Effector memory CD8-positive, alpha-beta T cell (primary cell): ENCODE measurements around the gene ATP11B.

Experiments used
- ATAC-seq: fragments of 150-1000 bp; cut with Tn5 transposase; replicated peaks from 2 replicates; pipeline ENCODE4 v1.10.0; 2021; ENCODE audit warnings: mild to moderate bottlenecking, moderate library complexity
- DNase-seq, 3 experiments: peaks; one replicate each; pipeline ENCODE4 v3.0.0; 2021
- H3K27ac Mint-ChIP-seq, 2 donors: one replicate each; pipeline ENCODE4 v1.8.0; 2022; ENCODE audit warnings: mild to moderate bottlenecking in 2 of 2, mixed read lengths in 2 of 2, moderate library complexity in 2 of 2
- H3K27me3 Mint-ChIP-seq, 2 donors: one replicate each; pipeline ENCODE4 v1.8.0; 2022; ENCODE audit warnings: mixed read lengths in 2 of 2
- H3K36me3 Mint-ChIP-seq: one replicate; pipeline ENCODE4 v1.8.0; 2022; ENCODE audit warnings: mild to moderate bottlenecking, moderate library complexity, mixed read lengths; ENCODE audit not compliant: insufficient read depth
- H3K4me1 Mint-ChIP-seq, 2 donors: one replicate each; pipeline ENCODE4 v1.8.0; 2022; ENCODE audit warnings: low read depth in 2 of 2, mixed read lengths in 2 of 2
- H3K4me3 Mint-ChIP-seq, 2 donors: one replicate each; pipeline ENCODE4 v1.8.0; 2022; ENCODE audit warnings: mild to moderate bottlenecking in 2 of 2, mixed read lengths in 2 of 2, moderate library complexity in 2 of 2
- H3K9me3 Mint-ChIP-seq, 2 donors: one replicate each; pipeline ENCODE4 v1.8.0; 2022; ENCODE audit warnings: mixed read lengths in 2 of 2

Gene ATP11B

GRCh38 chr3:182889948-182890629 lies 96.8 kb downstream of the ATP11B start:
- peaks cover 29% of the 10 kb centered on the region for H3K36me3 Mint-ChIP-seq
- H3K27ac Mint-ChIP-seq, result peak overlapping the region in 1 of 2 donors; percentile 35
- no peaks in the 10 kb centered on the region for H3K27me3 Mint-ChIP-seq
- ATAC-seq (no peak), DNase-seq (no peak)
- no peak overlapping the region for H3K4me3 Mint-ChIP-seq
- no peaks in the 10 kb centered on the region for H3K9me3 Mint-ChIP-seq
- H3K4me1 Mint-ChIP-seq, result peaks cover 0 to 8% of the 10 kb centered on the region in 2 donors

DNA sequence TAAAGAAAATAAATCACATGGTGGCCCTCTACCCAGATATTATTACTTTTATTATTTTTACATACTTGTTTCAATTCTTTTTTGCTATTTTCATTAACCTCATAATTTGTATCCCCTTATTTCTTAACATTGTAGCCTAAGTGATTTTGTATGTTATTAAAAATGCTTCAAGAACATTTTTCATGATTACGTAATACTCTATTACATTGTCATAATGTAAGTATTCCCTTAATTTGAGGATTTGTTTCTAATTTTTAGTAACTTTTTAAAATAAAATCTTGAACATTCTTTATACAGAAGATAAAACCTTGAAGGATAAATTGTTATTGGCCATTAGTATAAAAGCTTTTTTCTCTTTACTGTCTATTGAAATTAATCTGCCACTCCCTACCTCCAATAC lies 98.1 kb downstream of the ATP11B start:
- Mint-ChIP-seq H3K4me3 (no peak overlapping the region), H3K27me3 (no peaks in the 10 kb centered on the region), H3K36me3 (peaks cover 37% of the 10 kb centered on the region), H3K9me3 (no peaks in the 10 kb centered on the region), H3K4me1 (peaks cover 0 to 8% of the 10 kb centered on the region in 2 donors), H3K27ac (peak overlapping the region in 1 of 2 donors; percentile 20)
- DNase-seq (no peak), ATAC-seq (no peak)

- Mint-ChIP-seq H3K4me1 (peaks cover 0 to 8% of the 10 kb centered on the region in 2 donors), H3K9me3 (no peaks in the 10 kb centered on the region), H3K27me3 (no peaks in the 10 kb centered on the region), H3K27ac (peak overlapping the region; percentile 2 to 20), H3K36me3 (peaks cover 46% of the 10 kb centered on the region), H3K4me3 (no peak overlapping the region)
- ATAC-seq (no peak), DNase-seq (no peak)
Observed at GRCh38 chr3:182892226-182892625, 98.9 kb downstream of the ATP11B start.

GRCh38 chr3:182895513-182896112 lies 102.3 kb downstream of the ATP11B start:
- H3K4me1 Mint-ChIP-seq, result peaks cover 0 to 8% of the 10 kb centered on the region in 2 donors
- peaks cover 59% of the 10 kb centered on the region for H3K36me3 Mint-ChIP-seq
- H3K9me3 Mint-ChIP-seq, result no peaks in the 10 kb centered on the region
- ATAC-seq, result no peak
- no peak for DNase-seq
- H3K27me3 Mint-ChIP-seq, result no peaks in the 10 kb centered on the region
- H3K4me3 Mint-ChIP-seq, result no peak overlapping the region
- H3K27ac Mint-ChIP-seq, result peak overlapping the region in 1 of 2 donors; percentile 81

- no peak overlapping the region for H3K4me3 Mint-ChIP-seq
- no peaks in the 10 kb centered on the region for H3K9me3 Mint-ChIP-seq
- ATAC-seq (no peak), DNase-seq (no peak)
- H3K36me3 Mint-ChIP-seq, result peaks cover 59% of the 10 kb centered on the region
- H3K4me1 Mint-ChIP-seq, result peaks cover 0 to 8% of the 10 kb centered on the region in 2 donors
- H3K27ac Mint-ChIP-seq, result peak overlapping the region in 1 of 2 donors; percentile 38
- no peaks in the 10 kb centered on the region for H3K27me3 Mint-ChIP-seq
Observed at GRCh38 chr3:182896553-182896952, 103.2 kb downstream of the ATP11B start.

GRCh38 chr3:182902236-182902635 lies 108.9 kb downstream of the ATP11B start:
- Mint-ChIP-seq H3K9me3 (no peaks in the 10 kb centered on the region), H3K27me3 (no peaks in the 10 kb centered on the region), H3K4me3 (no peak overlapping the region), H3K4me1 (peaks cover 0 to 2% of the 10 kb centered on the region in 2 donors), H3K36me3 (peaks cover 57% of the 10 kb centered on the region), H3K27ac (peak overlapping the region in 1 of 2 donors; percentile 8)
- DNase-seq (no peak), ATAC-seq (no peak)

DNA sequence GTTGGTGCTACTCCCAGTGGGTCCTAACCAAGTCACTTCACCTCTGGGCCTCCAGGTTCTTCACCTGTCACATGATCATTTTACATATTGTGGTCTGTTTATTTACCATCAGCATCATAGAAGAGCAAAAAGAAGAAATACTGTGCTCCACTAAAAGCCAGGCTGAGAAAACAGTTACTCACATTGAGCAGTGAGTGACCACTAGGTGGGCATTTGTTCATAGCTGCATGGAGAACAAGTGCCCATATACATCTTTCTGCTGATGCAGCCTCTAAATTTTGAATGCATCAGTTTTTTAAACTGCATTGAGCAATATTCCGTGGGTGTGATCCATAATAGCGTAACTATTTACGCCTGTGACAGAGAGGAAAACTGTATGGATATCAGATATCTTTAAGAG lies 110.9 kb downstream of the ATP11B start:
- H3K9me3 Mint-ChIP-seq, result no peaks in the 10 kb centered on the region
- peaks cover 49% of the 10 kb centered on the region for H3K36me3 Mint-ChIP-seq
- no peaks in the 10 kb centered on the region for H3K27me3 Mint-ChIP-seq
- no peak for ATAC-seq
- peak overlapping the region in 1 of 2 donors; percentile 75 for H3K27ac Mint-ChIP-seq
- peaks cover 0 to 2% of the 10 kb centered on the region in 2 donors for H3K4me1 Mint-ChIP-seq
- DNase-seq, result no peak
- H3K4me3 Mint-ChIP-seq, result no peak overlapping the region

- Mint-ChIP-seq H3K4me1 (peaks cover 4 to 5% of the 10 kb centered on the region in 2 donors), H3K27me3 (no peaks in the 10 kb centered on the region), H3K36me3 (peaks cover 39% of the 10 kb centered on the region), H3K27ac (no peak overlapping the region), H3K4me3 (no peak overlapping the region), H3K9me3 (no peaks in the 10 kb centered on the region)
- ATAC-seq, result no peak
- no peak for DNase-seq
Observed at GRCh38 chr3:182905623-182906022, 112.3 kb downstream of the ATP11B start.

DNA sequence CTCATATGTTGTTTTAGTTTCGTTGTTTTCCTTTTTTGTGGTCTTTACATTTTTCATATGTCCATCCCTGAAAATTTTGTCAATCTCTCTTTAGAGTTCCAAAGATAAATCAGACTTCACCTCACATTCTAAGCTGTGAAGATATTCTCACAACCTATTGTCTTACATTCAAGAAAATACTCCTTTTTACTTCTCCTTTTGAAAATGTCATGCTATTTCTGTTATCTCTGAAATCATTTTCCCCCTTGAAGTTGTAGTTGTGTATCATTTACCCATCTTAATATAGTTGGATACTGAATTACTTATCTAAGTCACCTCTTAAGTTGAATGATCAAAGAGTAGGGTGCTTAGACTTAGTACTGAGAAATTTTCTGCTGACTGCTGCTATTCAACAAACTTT lies 112.7 kb downstream of the ATP11B start:
- ATAC-seq (no peak), DNase-seq (no peak)
- Mint-ChIP-seq H3K27ac (no peak overlapping the region), H3K4me1 (peaks cover 6 to 7% of the 10 kb centered on the region in 2 donors), H3K4me3 (no peak overlapping the region), H3K9me3 (no peaks in the 10 kb centered on the region), H3K36me3 (peaks cover 37% of the 10 kb centered on the region), H3K27me3 (no peaks in the 10 kb centered on the region)

DNA sequence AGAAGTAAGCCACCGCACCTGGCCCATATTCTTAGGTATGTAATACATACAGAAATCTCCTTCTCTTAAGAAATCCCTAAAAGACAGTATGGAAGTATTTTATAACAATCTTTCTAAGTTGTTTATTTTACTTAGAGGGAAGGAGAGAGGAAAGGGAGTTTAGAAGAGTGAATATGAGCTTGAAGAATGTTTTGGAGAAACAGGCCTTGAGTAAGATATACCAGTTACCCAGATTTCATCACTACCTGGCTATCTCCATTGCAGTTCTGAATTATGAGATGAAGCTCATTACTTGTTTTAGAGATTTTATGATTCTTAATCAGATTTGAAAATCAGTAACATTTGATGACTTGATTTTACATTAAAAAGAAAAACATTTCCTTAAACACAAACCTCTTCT lies 115.2 kb downstream of the ATP11B start:
- ATAC-seq (no peak), DNase-seq (no peak)
- H3K27me3 Mint-ChIP-seq, result no peaks in the 10 kb centered on the region
- peaks cover 14 to 28% of the 10 kb centered on the region in 2 donors for H3K4me1 Mint-ChIP-seq
- H3K27ac Mint-ChIP-seq, result peak overlapping the region in 1 of 2 donors; percentile 16
- peaks cover 34% of the 10 kb centered on the region for H3K36me3 Mint-ChIP-seq
- no peak overlapping the region for H3K4me3 Mint-ChIP-seq
- H3K9me3 Mint-ChIP-seq, result no peaks in the 10 kb centered on the region

DNA sequence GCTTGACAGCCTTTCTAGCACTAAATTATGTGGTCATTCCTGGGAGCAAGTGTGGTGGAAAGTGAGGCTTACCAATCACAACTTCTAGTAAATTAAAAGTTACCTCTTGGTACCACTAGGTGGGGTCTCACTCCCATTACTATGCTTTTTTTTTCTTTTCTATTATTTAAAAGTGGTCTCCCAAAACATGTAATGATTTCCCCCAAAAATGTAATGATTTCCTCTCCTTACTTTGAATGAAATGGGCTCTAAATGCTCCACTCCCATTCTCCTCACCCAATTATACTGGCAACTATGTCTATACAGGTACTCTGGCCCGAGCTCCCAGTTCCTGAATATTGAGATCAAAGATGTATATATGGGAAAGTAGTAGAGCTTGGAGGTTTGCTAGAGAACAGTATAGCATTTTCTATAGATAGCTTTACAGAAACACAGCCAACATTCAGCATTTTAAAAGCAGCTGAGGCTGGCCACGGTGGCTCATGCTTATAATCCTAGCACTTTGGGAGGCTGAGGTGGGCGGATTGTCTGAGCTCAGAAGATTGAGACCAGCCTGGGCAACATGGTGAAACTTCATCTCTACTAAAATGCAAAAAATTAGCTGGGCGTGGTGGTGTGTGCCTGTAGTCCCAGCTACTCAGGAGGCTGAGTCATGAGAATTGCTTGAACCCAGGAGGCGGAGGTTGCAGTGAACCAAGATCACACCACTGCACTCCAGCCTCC lies 116.2 kb downstream of the ATP11B start:
- H3K4me1 Mint-ChIP-seq, result peaks cover 20 to 36% of the 10 kb centered on the region in 2 donors
- peak overlapping the region; percentile 2 to 42 for H3K27ac Mint-ChIP-seq

DNA sequence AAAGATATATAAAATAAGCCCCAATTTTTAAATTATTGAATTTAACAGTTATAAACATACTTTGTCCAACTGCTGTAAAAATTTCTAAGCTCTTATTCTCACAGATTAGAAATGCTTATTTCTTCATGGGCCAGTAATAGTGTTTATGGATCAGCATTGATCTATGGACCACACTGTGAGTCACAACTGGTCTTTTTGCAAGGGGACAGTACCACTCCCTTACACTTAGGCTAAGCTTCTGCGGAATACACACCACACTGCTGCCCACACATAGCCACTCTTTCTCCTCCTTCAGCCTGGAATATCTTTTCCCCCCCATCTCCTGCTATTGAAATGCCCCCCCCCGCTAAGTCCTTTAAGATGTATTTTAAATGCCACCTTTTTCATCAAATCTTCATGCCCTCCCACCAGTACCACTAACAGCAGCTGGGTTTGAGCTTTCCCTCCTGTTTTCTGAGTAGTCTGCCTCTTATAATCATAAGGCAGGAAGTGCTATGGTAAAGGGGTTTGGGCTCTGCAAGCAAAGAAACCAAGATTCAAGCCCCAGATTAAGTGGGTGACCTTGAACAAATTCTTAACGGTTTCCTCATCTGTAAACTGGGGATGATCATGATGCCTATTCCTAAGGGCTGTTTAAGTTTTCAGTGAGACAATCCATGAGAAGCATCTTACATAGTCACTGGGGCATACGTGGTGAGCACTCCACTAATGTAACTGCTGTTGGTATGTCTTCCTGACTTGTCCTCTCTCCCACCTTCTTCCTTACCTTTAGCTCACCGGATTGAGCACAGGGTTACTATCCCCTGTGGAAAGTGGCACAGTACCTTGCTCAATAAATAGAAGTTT lies 117.9 kb downstream of the ATP11B start:
- ATAC-seq (no peak), DNase-seq (no peak)
- peaks cover 24 to 45% of the 10 kb centered on the region in 2 donors for H3K4me1 Mint-ChIP-seq
- H3K27ac Mint-ChIP-seq, result peak overlapping the region; percentile 2 to 92
- peaks cover 32% of the 10 kb centered on the region for H3K36me3 Mint-ChIP-seq
- no peaks in the 10 kb centered on the region for H3K27me3 Mint-ChIP-seq
- H3K4me3 Mint-ChIP-seq, result no peak overlapping the region
- H3K9me3 Mint-ChIP-seq, result no peaks in the 10 kb centered on the region

More for the DNA sequence above, 116.2 kb downstream of the ATP11B start:
- ATAC-seq (no peak), DNase-seq (no peak)
- no peaks in the 10 kb centered on the region for H3K27me3 Mint-ChIP-seq
- H3K4me3 Mint-ChIP-seq, result no peak overlapping the region
- H3K9me3 Mint-ChIP-seq, result no peaks in the 10 kb centered on the region
- peaks cover 31% of the 10 kb centered on the region for H3K36me3 Mint-ChIP-seq

DNA sequence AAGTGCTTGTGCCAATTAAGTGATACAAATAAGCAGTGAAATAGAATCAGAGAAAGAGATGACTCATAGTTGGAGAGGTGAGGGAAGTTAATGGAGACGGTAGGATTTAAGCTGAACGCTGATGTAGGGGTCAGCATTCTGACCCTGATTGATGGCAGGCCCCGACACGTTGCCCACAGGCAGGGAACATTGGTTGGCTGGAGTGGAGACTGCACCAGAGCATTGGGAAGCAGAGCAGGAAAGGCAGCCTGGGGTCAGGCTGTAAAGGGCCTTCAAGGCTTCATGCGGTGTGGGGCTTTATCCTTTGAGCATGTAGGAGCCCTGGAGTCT lies 118.4 kb downstream of the ATP11B start:
- DNase-seq, result no peak

More for the DNA sequence above, 118.4 kb downstream of the ATP11B start:
- Mint-ChIP-seq H3K36me3 (peaks cover 28% of the 10 kb centered on the region), H3K27me3 (no peaks in the 10 kb centered on the region), H3K4me3 (no peak overlapping the region), H3K27ac (peak overlapping the region; percentile 2 to 92), H3K4me1 (peaks cover 24 to 45% of the 10 kb centered on the region in 2 donors), H3K9me3 (no peaks in the 10 kb centered on the region)
- ATAC-seq, result no peak
